WTC11 (cell line): ENCODE measurements around the gene CAMTA1. TPM values are rescaled to one million over a fixed set of nuclear protein-coding genes. Genes with fewer than 3 reads are reported as not detected.

Source experiments
- ATAC-seq: fragments of 200-7000 bp; cut with Tn5 transposase; 2 replicates; pipeline ENCODE4 v1.10.0; 2021; ENCODE audit warnings: mild to moderate bottlenecking, moderate library complexity
- CTCF ChIA-PET: fragments of 300-600 bp; sonication (Branson Sonifier 250); formaldehyde crosslinking; loops from one replicate; lab custom pipeline; 2021; ENCODE audit warnings: antibody characterized with exemption; lab: Charles Lee
- POLR2A ChIA-PET: fragments of 350-600 bp; sonication (Branson Sonifier 250); formaldehyde crosslinking; loops from one replicate; lab custom pipeline; 2021; ENCODE audit warnings: antibody characterized with exemption; lab: Charles Lee
- DNase-seq: peaks from one replicate; pipeline ENCODE4 v3.0.0; 2021; ENCODE audit warnings: low spot score
- H3K27ac Mint-ChIP-seq: 2 replicates; pipeline ENCODE4 v1.8.0; 2021; ENCODE audit warnings: mixed read lengths
- H3K27me3 Mint-ChIP-seq: 2 replicates; pipeline ENCODE4 v1.8.0; 2021; ENCODE audit warnings: low read depth, mild to moderate bottlenecking, moderate library complexity, mixed read lengths
- H3K36me3 Mint-ChIP-seq: 2 replicates; pipeline ENCODE4 v1.8.0; 2021; ENCODE audit warnings: mixed read lengths
- H3K4me1 Mint-ChIP-seq: 2 replicates; pipeline ENCODE4 v1.8.0; 2022; ENCODE audit warnings: mixed read lengths
- H3K4me3 Mint-ChIP-seq: 2 replicates; pipeline ENCODE4 v1.8.0; 2021; ENCODE audit warnings: mild to moderate bottlenecking, moderate library complexity, mixed read lengths
- H3K9me3 Mint-ChIP-seq: 2 replicates; pipeline ENCODE4 v1.8.0; 2021; ENCODE audit warnings: mixed read lengths
- AR ChIP-seq: fragments of 250-450 bp; sonication (Bioruptor Pico); IDR thresholded peaks from 2 replicates; pipeline ENCODE4 v1.9.0; 2021; ENCODE audit warnings: mild to moderate bottlenecking
- CBFB ChIP-seq: sonication (generic); formaldehyde crosslinking; IDR thresholded peaks from 2 replicates; pipeline ENCODE4 v1.8.1; 2022; ENCODE audit warnings: mild to moderate bottlenecking, low read depth, missing genetic modification reagents
- ERG ChIP-seq: fragments of 250-450 bp; sonication (Bioruptor Pico); IDR thresholded peaks from 2 replicates; pipeline ENCODE4 v1.8.0; 2021; ENCODE audit warnings: mild to moderate bottlenecking
- FOXK1 ChIP-seq: sonication (generic); formaldehyde crosslinking; IDR thresholded peaks from 2 replicates; pipeline ENCODE4 v1.8.0; 2022; ENCODE audit warnings: mild to moderate bottlenecking, moderate library complexity, missing genetic modification reagents
- GABPB1 ChIP-seq: sonication (generic); formaldehyde crosslinking; IDR thresholded peaks from 2 replicates; pipeline ENCODE4 v1.8.1; 2023; ENCODE audit warnings: mild to moderate bottlenecking, missing genetic modification reagents
- GRHL2 ChIP-seq: fragments of 250-450 bp; sonication (Bioruptor Pico); IDR thresholded peaks from 2 replicates; pipeline ENCODE4 v1.8.0; 2022; ENCODE audit warnings: mild to moderate bottlenecking, moderate library complexity; ENCODE audit not compliant: insufficient replicate concordance, severe bottlenecking
- GTF2I ChIP-seq: fragments of 250-450 bp; sonication (Bioruptor Pico); conservative IDR thresholded peaks from 2 replicates; pipeline ENCODE4 v1.4.0; 2021; ENCODE audit warnings: mild to moderate bottlenecking
- HMGA2 ChIP-seq: fragments of 250-450 bp; sonication (Bioruptor Pico); IDR thresholded peaks from 2 replicates; pipeline ENCODE4 v1.4.0; 2021; ENCODE audit warnings: mild to moderate bottlenecking, moderate library complexity
- IRF2 ChIP-seq: sonication (generic); formaldehyde crosslinking; IDR thresholded peaks from 2 replicates; pipeline ENCODE4 v1.8.0; 2022; ENCODE audit warnings: low read depth, missing genetic modification reagents, borderline replicate concordance
- MXD4 ChIP-seq: fragments of 250-450 bp; sonication (Bioruptor Pico); IDR thresholded peaks from 2 replicates; pipeline ENCODE4 v1.8.0; 2021; ENCODE audit warnings: mild to moderate bottlenecking, moderate library complexity, borderline replicate concordance
- NFYB ChIP-seq: sonication (generic); formaldehyde crosslinking; conservative IDR thresholded peaks from 2 replicates; pipeline ENCODE4 v1.8.0; 2022; ENCODE audit warnings: low read depth, missing genetic modification reagents
- NR1H2 ChIP-seq: sonication (generic); formaldehyde crosslinking; IDR thresholded peaks from 2 replicates; pipeline ENCODE4 v1.9.0; 2021; ENCODE audit warnings: mild to moderate bottlenecking, moderate library complexity, missing genetic modification reagents
- NR2C2 ChIP-seq: sonication (generic); formaldehyde crosslinking; IDR thresholded peaks from 2 replicates; pipeline ENCODE4 v1.8.0; 2022; ENCODE audit warnings: mild to moderate bottlenecking, missing genetic modification reagents
- OVOL2 ChIP-seq: fragments of 250-450 bp; sonication (Bioruptor Pico); IDR thresholded peaks from 2 replicates; pipeline ENCODE4 v1.9.0; 2021; ENCODE audit warnings: mild to moderate bottlenecking, borderline replicate concordance
- TP53 ChIP-seq: sonication (generic); formaldehyde crosslinking; IDR thresholded peaks from 2 replicates; pipeline ENCODE4 v1.8.1; 2023; ENCODE audit warnings: mild to moderate bottlenecking, missing genetic modification reagents
- USF1 ChIP-seq: sonication (generic); formaldehyde crosslinking; IDR thresholded peaks from 2 replicates; pipeline ENCODE4 v1.8.0; 2022; ENCODE audit warnings: mild to moderate bottlenecking, missing genetic modification reagents
- ZMAT4 ChIP-seq: fragments of 250-450 bp; sonication (Bioruptor Pico); IDR thresholded peaks from 2 replicates; pipeline ENCODE4 v1.9.0; 2021; ENCODE audit warnings: mild to moderate bottlenecking
- ZNF219 ChIP-seq: sonication (generic); formaldehyde crosslinking; IDR thresholded peaks from 2 replicates; pipeline ENCODE4 v1.8.0; 2023; ENCODE audit warnings: missing genetic modification reagents, mild to moderate bottlenecking, borderline replicate concordance
- ZNF281 ChIP-seq: sonication (generic); formaldehyde crosslinking; IDR thresholded peaks from 2 replicates; pipeline ENCODE4 v1.8.0; 2023; ENCODE audit warnings: mild to moderate bottlenecking, missing genetic modification reagents
- total RNA-seq: library from RNA; stranded (reverse); gene quantifications from 3 replicates; pipeline ENCODE4 v1.2.3, GENCODE V29; 2021
- TF ChIP-seq, protein P1 (sequence below): sonication (generic); formaldehyde crosslinking; IDR thresholded peaks from 2 replicates; pipeline ENCODE4 v1.8.0; 2022; ENCODE audit warnings: mild to moderate bottlenecking, missing genetic modification reagents

CAMTA1 gene
- total RNA-seq, 1 experiment from 2014 or later = 86.4 TPM

- no peaks in the 10 kb centered on the region for H3K36me3 Mint-ChIP-seq
- ChIA-PET POLR2A (no interaction called here), CTCF (interaction anchor here (0.5 to 2.5 kb wide), 4 partner anchors 16 to 43 kb away, joined by 3 to 37 read pairs (median 5); no protein-coding TSS in a partner anchor)
- H3K4me1 Mint-ChIP-seq = no peaks in the 10 kb centered on the region
- H3K27me3 Mint-ChIP-seq = no peaks in the 10 kb centered on the region; the same call in 1 of the 2 replicates
- TF ChIP-seq GTF2I (CRISPR knock-in tag) (no peak), GABPB1 (no peak), USF1 (CRISPR knock-in tag) (no peak), AR (CRISPR knock-in tag) (no peak), OVOL2 (no peak), NFYB (CRISPR knock-in tag) (no peak), NR2C2 (no peak), NR1H2 (CRISPR knock-in tag) (no peak), FOXK1 (CRISPR knock-in tag) (no peak), ZMAT4 (CRISPR knock-in tag) (no peak), MXD4 (CRISPR knock-in tag) (no peak)
- ATAC-seq (no peak), DNase-seq (no peak)
- no peak overlapping the region for H3K4me3 Mint-ChIP-seq
- 0 out of 2 replicates have a peak, but pooled peaks cover 4% of the 10 kb centered on the region for H3K9me3 Mint-ChIP-seq
- H3K27ac Mint-ChIP-seq = no peak overlapping the region
These were observed 300.9 kb downstream of the CAMTA1 start for GRCh38 chr1:7086106-7086505.

GRCh38 chr1:7087888-7088287 is 302.6 kb downstream of the CAMTA1 start:
- Mint-ChIP-seq H3K27me3 (no peaks in the 10 kb centered on the region), H3K9me3 (no peaks in the 10 kb centered on the region), H3K4me1 (no peaks in the 10 kb centered on the region), H3K4me3 (no peak overlapping the region), H3K36me3 (no peaks in the 10 kb centered on the region), H3K27ac (no peak overlapping the region)
- TF ChIP-seq IRF2 (CRISPR knock-in tag) = no peak
- no peak for TF ChIP-seq ZNF219
- no peak for TF ChIP-seq ERG (CRISPR knock-in tag)
- no peak for TF ChIP-seq CBFB (CRISPR knock-in tag)
- no peak for TF ChIP-seq TP53 (CRISPR knock-in tag)
- no peak for TF ChIP-seq GRHL2 (CRISPR knock-in tag)
- ChIA-PET CTCF (interaction anchor here (1.9 to 2.3 kb wide), 2 partner anchors 18 to 120 kb away, joined by 4 to 10 read pairs; no protein-coding TSS in a partner anchor), POLR2A (no interaction called here)
- no peak for DNase-seq
- ATAC-seq = no peak

DNA sequence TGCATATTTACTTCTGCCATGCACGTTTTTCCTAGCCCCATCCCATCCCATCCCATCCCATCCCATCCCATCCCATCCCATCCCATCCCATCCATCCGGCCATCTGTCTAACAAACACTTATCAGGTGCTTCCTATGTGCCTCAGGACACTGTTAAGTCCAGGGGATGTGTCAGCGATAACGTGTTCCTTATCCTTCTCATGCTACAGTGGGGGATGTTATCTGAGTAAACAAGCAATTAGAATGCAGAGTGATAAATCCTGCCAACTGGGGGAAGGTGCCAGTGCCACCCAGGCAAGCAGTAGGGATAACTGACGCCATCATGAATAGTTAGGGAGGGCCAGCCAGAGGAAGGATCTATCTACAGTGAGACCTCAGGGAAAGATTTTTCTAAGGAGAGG is 304.2 kb downstream of the CAMTA1 start:
- ChIA-PET CTCF (interaction anchor here (1.6 kb wide), 1 partner anchor 47 kb away, joined by 6 read pairs; no protein-coding TSS in a partner anchor), POLR2A (no interaction called here)
- Mint-ChIP-seq H3K4me1 (peaks cover 8% of the 10 kb centered on the region), H3K9me3 (no peaks in the 10 kb centered on the region), H3K4me3 (no peak overlapping the region), H3K36me3 (no peaks in the 10 kb centered on the region), H3K27me3 (no peaks in the 10 kb centered on the region), H3K27ac (no peak overlapping the region)
- no peak for DNase-seq
- ATAC-seq = no peak
- TF ChIP-seq, protein P1, sequence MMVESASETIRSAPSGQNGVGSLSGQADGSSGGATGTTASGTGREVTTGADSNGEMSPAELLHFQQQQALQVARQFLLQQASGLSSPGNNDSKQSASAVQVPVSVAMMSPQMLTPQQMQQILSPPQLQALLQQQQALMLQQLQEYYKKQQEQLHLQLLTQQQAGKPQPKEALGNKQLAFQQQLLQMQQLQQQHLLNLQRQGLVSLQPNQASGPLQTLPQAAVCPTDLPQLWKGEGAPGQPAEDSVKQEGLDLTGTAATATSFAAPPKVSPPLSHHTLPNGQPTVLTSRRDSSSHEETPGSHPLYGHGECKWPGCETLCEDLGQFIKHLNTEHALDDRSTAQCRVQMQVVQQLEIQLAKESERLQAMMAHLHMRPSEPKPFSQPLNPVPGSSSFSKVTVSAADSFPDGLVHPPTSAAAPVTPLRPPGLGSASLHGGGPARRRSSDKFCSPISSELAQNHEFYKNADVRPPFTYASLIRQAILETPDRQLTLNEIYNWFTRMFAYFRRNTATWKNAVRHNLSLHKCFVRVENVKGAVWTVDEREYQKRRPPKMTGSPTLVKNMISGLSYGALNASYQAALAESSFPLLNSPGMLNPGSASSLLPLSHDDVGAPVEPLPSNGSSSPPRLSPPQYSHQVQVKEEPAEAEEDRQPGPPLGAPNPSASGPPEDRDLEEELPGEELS (CRISPR knock-in tag) = no peak
- TF ChIP-seq ZNF281 (no peak), ZMAT4 (CRISPR knock-in tag) (no peak), IRF2 (CRISPR knock-in tag) (no peak), CBFB (CRISPR knock-in tag) (no peak), HMGA2 (CRISPR knock-in tag) (no peak)
